SK-N-SH treated with all-trans-retinoic acid at 6 μM for 48 hours (cell line): Measurements from ENCODE around the gene ZG16.

Experiments
- ATAC-seq: fragments of 200-7000 bp; cut with Tn5 transposase; 3 replicates; pipeline ENCODE4 v1.9.1; 2020; ENCODE audit warnings: mild to moderate bottlenecking, moderate library complexity
- ARNTL ChIP-seq: fragments of 450-650 bp; formaldehyde crosslinking; IDR thresholded peaks from 2 replicates; pipeline ENCODE4 v1.5.0; 2020; ENCODE audit warnings: low read depth, mild to moderate bottlenecking, moderate library complexity, borderline replicate concordance
- BACH2 ChIP-seq: fragments of 250-450 bp; sonication (Bioruptor Pico); IDR thresholded peaks from 2 replicates; pipeline ENCODE4 v1.9.0; 2021; ENCODE audit warnings: mild to moderate bottlenecking, borderline replicate concordance
- CSDC2 ChIP-seq: fragments of 250-450 bp; sonication (Bioruptor Pico); IDR thresholded peaks from 2 replicates; pipeline ENCODE4 v1.5.0; 2020; ENCODE audit warnings: mild to moderate bottlenecking, moderate library complexity
- ESRRG ChIP-seq: fragments of 250-450 bp; sonication (Bioruptor Pico); IDR thresholded peaks from 2 replicates; pipeline ENCODE4 v1.6.1; 2021; ENCODE audit warnings: mild to moderate bottlenecking
- GLIS3 ChIP-seq: fragments of 250-450 bp; sonication (Bioruptor Pico); IDR thresholded peaks from 2 replicates; pipeline ENCODE4 v1.5.0; 2020; ENCODE audit warnings: mild to moderate bottlenecking, moderate library complexity
- OSR1 ChIP-seq: fragments of 250-450 bp; sonication (Bioruptor Pico); IDR thresholded peaks from 2 replicates; pipeline ENCODE4 v1.8.0; 2022; ENCODE audit warnings: moderate library complexity, mild to moderate bottlenecking, inconsistent platforms
- PPARA ChIP-seq: fragments of 250-450 bp; sonication (Bioruptor Pico); IDR thresholded peaks from 2 replicates; pipeline ENCODE4 v1.5.0; 2020; ENCODE audit warnings: mild to moderate bottlenecking, borderline replicate concordance
- RARB ChIP-seq: fragments of 250-450 bp; sonication (Bioruptor Pico); IDR thresholded peaks from 2 replicates; pipeline ENCODE4 v1.8.0; 2021; ENCODE audit warnings: mild to moderate bottlenecking, moderate library complexity
- SNAI2 ChIP-seq: fragments of 250-450 bp; sonication (Bioruptor Pico); IDR thresholded peaks from 2 replicates; pipeline ENCODE4 v1.5.0; 2020; ENCODE audit warnings: mild to moderate bottlenecking, moderate library complexity
- TCF4 ChIP-seq: fragments of 250-450 bp; sonication (Bioruptor Pico); IDR thresholded peaks from 2 replicates; pipeline ENCODE4 v1.8.0; 2021; ENCODE audit warnings: mild to moderate bottlenecking, moderate library complexity, borderline replicate concordance
- TOX ChIP-seq: fragments of 250-450 bp; sonication (Bioruptor Pico); IDR thresholded peaks from 2 replicates; pipeline ENCODE4 v1.8.0; 2021; ENCODE audit warnings: mild to moderate bottlenecking, moderate library complexity, borderline replicate concordance
- ZC3H10 ChIP-seq: fragments of 250-450 bp; sonication (Bioruptor Pico); IDR thresholded peaks from 2 replicates; pipeline ENCODE4 v1.5.1; 2021; ENCODE audit warnings: mild to moderate bottlenecking, moderate library complexity
- ZFP3 ChIP-seq: fragments of 250-450 bp; sonication (Bioruptor Pico); IDR thresholded peaks from 2 replicates; pipeline ENCODE4 v1.5.0; 2020; ENCODE audit warnings: mild to moderate bottlenecking, moderate library complexity
- ZNF565 ChIP-seq: fragments of 450-650 bp; formaldehyde crosslinking; conservative IDR thresholded peaks from 2 replicates; pipeline ENCODE4 v1.5.0; 2020; ENCODE audit warnings: low read depth, mild to moderate bottlenecking, moderate library complexity
- ZNF70 ChIP-seq: fragments of 450-650 bp; formaldehyde crosslinking; IDR thresholded peaks from 2 replicates; pipeline ENCODE4 v1.5.0; 2020; ENCODE audit warnings: mild to moderate bottlenecking, moderate library complexity
- ZNF8 ChIP-seq: fragments of 450-650 bp; formaldehyde crosslinking; IDR thresholded peaks from 2 replicates; pipeline ENCODE4 v1.5.0; 2020; ENCODE audit warnings: mild to moderate bottlenecking, moderate library complexity
- TF ChIP-seq, protein P1 (sequence below): fragments of 250-450 bp; sonication (Bioruptor Pico); IDR thresholded peaks from 2 replicates; pipeline ENCODE4 v1.5.0; 2020; ENCODE audit warnings: mild to moderate bottlenecking, moderate library complexity
- TF ChIP-seq, protein P2 (sequence below): fragments of 250-450 bp; sonication (Bioruptor Pico); IDR thresholded peaks from 2 replicates; pipeline ENCODE4 v1.8.0; 2021; ENCODE audit warnings: low read depth, mild to moderate bottlenecking, moderate library complexity, borderline replicate concordance
- TF ChIP-seq, protein P3 (sequence below): fragments of 250-450 bp; sonication (Bioruptor Pico); IDR thresholded peaks from 2 replicates; pipeline ENCODE4 v1.5.1; 2021; ENCODE audit warnings: mild to moderate bottlenecking, moderate library complexity
- TF ChIP-seq, protein P4 (sequence below): fragments of 250-450 bp; sonication (Bioruptor Pico); IDR thresholded peaks from 2 replicates; pipeline ENCODE4 v1.5.1; 2020; ENCODE audit warnings: low read depth, mild to moderate bottlenecking, moderate library complexity

Gene ZG16

DNA sequence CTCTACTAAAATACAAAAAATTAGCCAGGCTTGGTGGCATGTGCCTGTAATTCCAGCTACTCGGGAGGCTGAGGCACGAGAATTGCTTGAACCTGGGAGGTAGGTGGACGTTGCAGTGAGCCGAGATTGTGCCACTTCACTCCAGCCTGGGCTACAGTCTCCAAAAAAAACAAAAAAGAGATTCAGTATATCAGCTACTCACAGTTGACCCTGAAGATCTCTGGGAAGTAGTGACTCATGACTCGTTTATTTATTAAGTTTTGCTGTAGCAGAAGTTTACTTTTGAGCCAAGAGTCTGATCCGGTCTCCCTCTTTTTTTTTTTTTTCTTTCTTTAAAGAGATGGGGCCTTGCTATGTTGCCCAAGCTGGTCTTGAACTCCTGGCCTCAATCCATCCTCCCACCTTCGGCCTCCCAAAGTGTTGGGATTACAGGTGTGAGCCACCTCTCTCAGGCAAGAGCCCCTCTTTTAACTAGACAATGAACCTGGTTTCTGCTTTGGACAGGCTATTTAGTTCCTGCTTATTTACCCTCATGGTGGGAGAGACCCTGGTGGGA, 46.6 kb downstream of the ZG16 start:
- TF ChIP-seq PPARA (CRISPR knock-in tag), result no peak
- TF ChIP-seq, protein P1, sequence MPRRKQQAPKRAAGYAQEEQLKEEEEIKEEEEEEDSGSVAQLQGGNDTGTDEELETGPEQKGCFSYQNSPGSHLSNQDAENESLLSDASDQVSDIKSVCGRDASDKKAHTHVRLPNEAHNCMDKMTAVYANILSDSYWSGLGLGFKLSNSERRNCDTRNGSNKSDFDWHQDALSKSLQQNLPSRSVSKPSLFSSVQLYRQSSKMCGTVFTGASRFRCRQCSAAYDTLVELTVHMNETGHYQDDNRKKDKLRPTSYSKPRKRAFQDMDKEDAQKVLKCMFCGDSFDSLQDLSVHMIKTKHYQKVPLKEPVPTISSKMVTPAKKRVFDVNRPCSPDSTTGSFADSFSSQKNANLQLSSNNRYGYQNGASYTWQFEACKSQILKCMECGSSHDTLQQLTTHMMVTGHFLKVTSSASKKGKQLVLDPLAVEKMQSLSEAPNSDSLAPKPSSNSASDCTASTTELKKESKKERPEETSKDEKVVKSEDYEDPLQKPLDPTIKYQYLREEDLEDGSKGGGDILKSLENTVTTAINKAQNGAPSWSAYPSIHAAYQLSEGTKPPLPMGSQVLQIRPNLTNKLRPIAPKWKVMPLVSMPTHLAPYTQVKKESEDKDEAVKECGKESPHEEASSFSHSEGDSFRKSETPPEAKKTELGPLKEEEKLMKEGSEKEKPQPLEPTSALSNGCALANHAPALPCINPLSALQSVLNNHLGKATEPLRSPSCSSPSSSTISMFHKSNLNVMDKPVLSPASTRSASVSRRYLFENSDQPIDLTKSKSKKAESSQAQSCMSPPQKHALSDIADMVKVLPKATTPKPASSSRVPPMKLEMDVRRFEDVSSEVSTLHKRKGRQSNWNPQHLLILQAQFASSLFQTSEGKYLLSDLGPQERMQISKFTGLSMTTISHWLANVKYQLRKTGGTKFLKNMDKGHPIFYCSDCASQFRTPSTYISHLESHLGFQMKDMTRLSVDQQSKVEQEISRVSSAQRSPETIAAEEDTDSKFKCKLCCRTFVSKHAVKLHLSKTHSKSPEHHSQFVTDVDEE, result no peak
- TF ChIP-seq ZNF565 (CRISPR knock-in tag), result no peak
- TF ChIP-seq TOX (CRISPR knock-in tag), result no peak
- peak; percentile 59 for ATAC-seq

DNA sequence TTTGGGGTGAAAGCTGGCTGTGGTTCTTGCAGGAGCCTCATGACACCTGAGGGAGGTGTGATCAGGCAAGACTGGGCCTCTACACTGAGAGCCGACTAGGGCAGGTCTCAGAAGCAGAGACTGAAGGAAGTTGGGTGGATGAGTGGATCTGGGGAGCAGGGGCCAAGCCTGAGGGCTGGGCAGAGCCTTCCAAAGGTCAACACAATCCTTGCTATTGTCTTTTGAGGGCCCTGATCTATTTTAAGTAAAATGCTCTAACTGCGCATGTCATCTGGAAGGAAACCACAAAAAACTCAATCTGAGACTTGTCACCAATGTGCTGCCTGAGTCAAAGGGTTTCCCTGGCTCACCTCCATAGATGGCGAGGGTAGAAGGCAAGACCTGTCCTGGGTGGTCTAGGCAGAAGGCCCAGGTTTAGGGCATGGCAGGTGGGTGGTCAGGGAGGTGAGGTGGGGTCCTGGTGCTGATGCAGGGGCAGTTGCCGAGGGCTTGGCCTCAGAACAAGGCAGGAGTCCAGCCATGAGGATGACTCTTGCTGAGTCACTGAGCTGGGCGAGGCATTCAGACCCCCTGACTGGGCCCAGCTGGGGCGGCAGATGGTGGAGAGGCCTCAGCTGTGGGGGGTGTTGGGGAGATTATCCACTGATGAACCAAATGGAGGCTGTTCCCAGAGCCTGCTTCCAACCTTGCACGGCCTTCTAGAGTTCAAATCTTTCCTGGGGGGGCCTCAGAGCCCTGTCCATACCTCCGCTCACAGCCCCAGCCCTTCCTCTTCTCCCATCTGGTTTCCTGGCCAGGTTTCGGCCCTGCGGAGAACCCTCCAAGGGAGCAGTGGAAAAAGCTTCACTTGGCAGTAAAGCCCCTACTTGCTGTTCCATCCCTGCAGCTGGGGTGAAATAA, 47.3 kb downstream of the ZG16 start:
- peak; percentile 42 for ATAC-seq

DNA sequence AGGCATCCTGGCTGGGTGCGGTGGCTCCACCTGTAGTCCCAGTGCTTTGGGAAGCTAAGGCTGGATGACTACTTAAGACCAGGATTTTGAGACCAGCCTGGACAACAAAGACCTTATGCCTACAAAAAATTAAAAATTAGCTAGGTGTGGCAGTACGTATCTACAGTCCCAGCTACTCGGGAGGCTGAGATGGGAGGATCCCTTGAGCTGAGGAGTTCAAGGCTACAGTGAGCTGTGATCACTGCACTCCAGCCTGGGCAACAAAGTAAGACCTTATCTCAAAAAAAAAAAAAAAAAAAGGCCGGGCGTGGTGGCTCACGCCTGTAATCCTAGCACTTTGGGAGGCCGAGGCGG, 48.3 kb downstream of the ZG16 start:
- no peak for ATAC-seq
- TF ChIP-seq ZNF565 (CRISPR knock-in tag), result no peak
- TF ChIP-seq TOX (CRISPR knock-in tag), result no peak
- TF ChIP-seq, protein P1, result no peak
- no peak for TF ChIP-seq SNAI2
- TF ChIP-seq GLIS3 (CRISPR knock-in tag), result no peak
- TF ChIP-seq, protein P2, sequence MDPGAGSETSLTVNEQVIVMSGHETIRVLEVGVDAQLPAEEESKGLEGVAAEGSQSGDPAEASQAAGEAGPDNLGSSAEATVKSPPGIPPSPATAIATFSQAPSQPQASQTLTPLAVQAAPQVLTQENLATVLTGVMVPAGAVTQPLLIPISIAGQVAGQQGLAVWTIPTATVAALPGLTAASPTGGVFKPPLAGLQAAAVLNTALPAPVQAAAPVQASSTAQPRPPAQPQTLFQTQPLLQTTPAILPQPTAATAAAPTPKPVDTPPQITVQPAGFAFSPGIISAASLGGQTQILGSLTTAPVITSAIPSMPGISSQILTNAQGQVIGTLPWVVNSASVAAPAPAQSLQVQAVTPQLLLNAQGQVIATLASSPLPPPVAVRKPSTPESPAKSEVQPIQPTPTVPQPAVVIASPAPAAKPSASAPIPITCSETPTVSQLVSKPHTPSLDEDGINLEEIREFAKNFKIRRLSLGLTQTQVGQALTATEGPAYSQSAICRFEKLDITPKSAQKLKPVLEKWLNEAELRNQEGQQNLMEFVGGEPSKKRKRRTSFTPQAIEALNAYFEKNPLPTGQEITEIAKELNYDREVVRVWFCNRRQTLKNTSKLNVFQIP (CRISPR knock-in tag), result no peak
- no peak for TF ChIP-seq PPARA (CRISPR knock-in tag)

More for the DNA sequence above, 47.3 kb downstream of the ZG16 start:
- TF ChIP-seq ZNF8 (CRISPR knock-in tag), result no peak
- no peak for TF ChIP-seq SNAI2
- TF ChIP-seq ZFP3, result no peak
- no peak for TF ChIP-seq BACH2 (CRISPR knock-in tag)
- no peak for TF ChIP-seq ZC3H10
- TF ChIP-seq, protein P3, sequence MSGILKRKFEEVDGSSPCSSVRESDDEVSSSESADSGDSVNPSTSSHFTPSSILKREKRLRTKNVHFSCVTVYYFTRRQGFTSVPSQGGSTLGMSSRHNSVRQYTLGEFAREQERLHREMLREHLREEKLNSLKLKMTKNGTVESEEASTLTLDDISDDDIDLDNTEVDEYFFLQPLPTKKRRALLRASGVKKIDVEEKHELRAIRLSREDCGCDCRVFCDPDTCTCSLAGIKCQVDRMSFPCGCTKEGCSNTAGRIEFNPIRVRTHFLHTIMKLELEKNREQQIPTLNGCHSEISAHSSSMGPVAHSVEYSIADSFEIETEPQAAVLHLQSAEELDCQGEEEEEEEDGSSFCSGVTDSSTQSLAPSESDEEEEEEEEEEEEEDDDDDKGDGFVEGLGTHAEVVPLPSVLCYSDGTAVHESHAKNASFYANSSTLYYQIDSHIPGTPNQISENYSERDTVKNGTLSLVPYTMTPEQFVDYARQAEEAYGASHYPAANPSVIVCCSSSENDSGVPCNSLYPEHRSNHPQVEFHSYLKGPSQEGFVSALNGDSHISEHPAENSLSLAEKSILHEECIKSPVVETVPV (CRISPR knock-in tag), result no peak
- TF ChIP-seq ARNTL (CRISPR knock-in tag), result no peak
- no peak for TF ChIP-seq ZNF70 (CRISPR knock-in tag)
- TF ChIP-seq, protein P1, result no peak
- no peak for TF ChIP-seq ZNF565 (CRISPR knock-in tag)
- no peak for TF ChIP-seq CSDC2 (CRISPR knock-in tag)
- TF ChIP-seq, protein P4, sequence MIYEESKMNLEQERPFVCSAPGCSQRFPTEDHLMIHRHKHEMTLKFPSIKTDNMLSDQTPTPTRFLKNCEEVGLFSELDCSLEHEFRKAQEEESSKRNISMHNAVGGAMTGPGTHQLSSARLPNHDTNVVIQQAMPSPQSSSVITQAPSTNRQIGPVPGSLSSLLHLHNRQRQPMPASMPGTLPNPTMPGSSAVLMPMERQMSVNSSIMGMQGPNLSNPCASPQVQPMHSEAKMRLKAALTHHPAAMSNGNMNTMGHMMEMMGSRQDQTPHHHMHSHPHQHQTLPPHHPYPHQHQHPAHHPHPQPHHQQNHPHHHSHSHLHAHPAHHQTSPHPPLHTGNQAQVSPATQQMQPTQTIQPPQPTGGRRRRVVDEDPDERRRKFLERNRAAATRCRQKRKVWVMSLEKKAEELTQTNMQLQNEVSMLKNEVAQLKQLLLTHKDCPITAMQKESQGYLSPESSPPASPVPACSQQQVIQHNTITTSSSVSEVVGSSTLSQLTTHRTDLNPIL (CRISPR knock-in tag), result no peak
- TF ChIP-seq, protein P2 (CRISPR knock-in tag), result no peak
- TF ChIP-seq ESRRG (CRISPR knock-in tag), result no peak
- TF ChIP-seq TOX (CRISPR knock-in tag), result no peak
- TF ChIP-seq OSR1, result no peak
- no peak for TF ChIP-seq PPARA (CRISPR knock-in tag)
- TF ChIP-seq TCF4, result no peak
- no peak for TF ChIP-seq GLIS3 (CRISPR knock-in tag)
- no peak for TF ChIP-seq RARB (CRISPR knock-in tag)
- TF ChIP-seq, all 23 proteins: peak for 0
